Measurements from ENCODE around the gene SHISAL1.

The SHISAL1 gene

GRCh38 chr22:44224166-44224565 lies 88.6 kb downstream of the SHISAL1 start:
- DNase-seq: no peak

- DNase-seq: no peak
Observed at GRCh38 chr22:44221710-44222475, 90.9 kb downstream of the SHISAL1 start.

GRCh38 chr22:44220727-44221680 lies 91.7 kb downstream of the SHISAL1 start:
- DNase-seq: no peak

- no peak for DNase-seq
Observed at GRCh38 chr22:44219101-44219870, 93.5 kb downstream of the SHISAL1 start.

GRCh38 chr22:44218071-44218470 lies 94.7 kb downstream of the SHISAL1 start:
- no peak for DNase-seq

GRCh38 chr22:44217346-44217745 lies 95.4 kb downstream of the SHISAL1 start:
- DNase-seq: no peak

- DNase-seq: no peak
Observed at GRCh38 chr22:44215287-44215686, 97.5 kb downstream of the SHISAL1 start.

GRCh38 chr22:44214764-44215163 lies 98.0 kb downstream of the SHISAL1 start:
- no peak for DNase-seq

- no peak for DNase-seq
Observed at GRCh38 chr22:44214187-44214586, 98.6 kb downstream of the SHISAL1 start.

GRCh38 chr22:44213489-44214043 lies 99.2 kb downstream of the SHISAL1 start:
- DNase-seq: no peak

- no peak for DNase-seq
Observed at GRCh38 chr22:44212936-44213335, 99.8 kb downstream of the SHISAL1 start.

- no peak for DNase-seq
Observed at GRCh38 chr22:44211946-44212930, 100.5 kb downstream of the SHISAL1 start.

GRCh38 chr22:44211256-44211945 lies 101.3 kb downstream of the SHISAL1 start:
- DNase-seq: no peak

GRCh38 chr22:44210722-44211121 lies 102.0 kb downstream of the SHISAL1 start:
- DNase-seq: no peak

- DNase-seq: no peak
Observed at GRCh38 chr22:44209343-44209742, 103.4 kb downstream of the SHISAL1 start.

- DNase-seq: no peak
Observed at GRCh38 chr22:44207981-44208317, 104.8 kb downstream of the SHISAL1 start.

GRCh38 chr22:44207173-44207980 lies 105.4 kb downstream of the SHISAL1 start:
- no peak for DNase-seq

GRCh38 chr22:44206696-44207095 lies 106.1 kb downstream of the SHISAL1 start:
- no peak for DNase-seq

- DNase-seq: no peak
Observed at GRCh38 chr22:44206330-44206645, 106.5 kb downstream of the SHISAL1 start.
